PC-9 (cell line): ENCODE data around the gene SPINK6. TPM values are rescaled to one million over a fixed set of nuclear protein-coding genes. Genes with fewer than 3 reads are reported as not detected.

ENCODE experiments used
- BruUV-seq: library from RNA; stranded (reverse); fragments of 400-500 nt; replicated peaks from 2 replicates; lab custom pipeline; 2021; lab: Mats Ljungman, UMichigan
- CTCF ChIA-PET: fragments of 300-600 bp; sonication (Branson Sonifier 250); formaldehyde crosslinking; loops from one replicate; lab custom pipeline; 2022; ENCODE audit warnings: antibody characterized with exemption; lab: Charles Lee
- POLR2A ChIA-PET: fragments of 300-600 bp; sonication (Branson Sonifier 250); formaldehyde crosslinking; loops from one replicate; lab custom pipeline; 2022; ENCODE audit warnings: antibody characterized with exemption; ENCODE audit not compliant: unreplicated experiment; lab: Charles Lee
- DNase-seq, 2 experiments: peaks; one replicate each; pipeline versions ENCODE4 v3.0.0 to v3.0.0-alpha.2; 2015 to 2022; ENCODE audit warnings: mixed read lengths in 1 of 2
- H2AFZ ChIP-seq: fragments of 200-600 bp; sonication (generic); 2 replicates; pipeline ENCODE4 v1.8.1; 2017; ENCODE audit warnings: antibody characterized with exemption
- H3F3A ChIP-seq: fragments of 200-600 bp; sonication (generic); 2 replicates; pipeline ENCODE4 v1.8.1; 2017; ENCODE audit warnings: antibody characterized with exemption, mild to moderate bottlenecking, low read depth; ENCODE audit not compliant: insufficient read depth
- H3K27ac ChIP-seq: fragments of 200-600 bp; sonication (generic); 2 replicates; pipeline ENCODE4 v1.6.1; 2016; ENCODE audit warnings: mixed run types
- H3K27me3 ChIP-seq: fragments of 200-600 bp; sonication (generic); 2 replicates; pipeline ENCODE4 v1.6.1; 2016; ENCODE audit warnings: low read depth, mixed run types; ENCODE audit not compliant: insufficient read depth
- H3K36me3 ChIP-seq: fragments of 200-600 bp; sonication (generic); 2 replicates; pipeline ENCODE4 v1.6.1; 2016; ENCODE audit warnings: low read depth, mixed run types
- H3K4me1 ChIP-seq: fragments of 200-600 bp; sonication (generic); replicated peaks from 2 replicates; pipeline ENCODE4 v1.6.1; 2016; ENCODE audit warnings: mixed run types; ENCODE audit not compliant: insufficient read depth
- H3K4me2 ChIP-seq: fragments of 200-600 bp; sonication (generic); 2 replicates; pipeline ENCODE4 v1.6.1; 2017; ENCODE audit warnings: mixed run types
- H3K4me3 ChIP-seq: fragments of 200-600 bp; sonication (generic); 2 replicates; pipeline ENCODE4 v1.6.1; 2016; ENCODE audit warnings: mixed run types
- H3K79me2 ChIP-seq: fragments of 200-600 bp; sonication (generic); 2 replicates; pipeline ENCODE4 v1.6.1; 2017; ENCODE audit warnings: low read depth, mixed run types
- H3K9me2 ChIP-seq: fragments of 200-600 bp; sonication (generic); 2 replicates; pipeline ENCODE4 v1.8.1; 2017; ENCODE audit warnings: mild to moderate bottlenecking; ENCODE audit not compliant: insufficient read depth
- H3K9me3 ChIP-seq: fragments of 200-600 bp; sonication (generic); 2 replicates; pipeline ENCODE4 v1.8.1; 2016; ENCODE audit warnings: low read depth; ENCODE audit not compliant: insufficient read depth
- H4K20me1 ChIP-seq: fragments of 200-600 bp; sonication (generic); 2 replicates; pipeline ENCODE4 v1.8.1; 2017; ENCODE audit not compliant: insufficient read depth
- CTCF ChIP-seq: fragments of 200-600 bp; sonication (generic); conservative IDR thresholded peaks from 2 replicates; pipeline ENCODE4 v1.6.1; 2017; ENCODE audit warnings: mixed run types, antibody characterized with exemption, mild to moderate bottlenecking, moderate library complexity
- EZH2 ChIP-seq: fragments of 200-600 bp; sonication (generic); IDR thresholded peaks from 2 replicates; pipeline ENCODE4 v1.8.0; 2017; ENCODE audit warnings: antibody characterized with exemption, low read depth
- intact Hi-C: fragments of 100-400 bp; cut with micrococcal nuclease; formaldehyde crosslinking; loops from one replicate; pipeline ENCODE4 v1.10.0; 2022; ENCODE audit not compliant: unreplicated experiment
- total RNA-seq: library from RNA; stranded (reverse); gene quantifications from 2 replicates; pipeline ENCODE4 v1.2.3, GENCODE V29; 2021

The SPINK6 gene
- total RNA-seq, 1 experiment from 2014 or later = not detected

- Histone ChIP-seq H3F3A (no peaks in the 10 kb centered on the region), H3K79me2 (no peaks in the 10 kb centered on the region), H2AFZ (peak overlapping the region; percentile 80), H3K4me1 (no peaks in the 10 kb centered on the region), H3K4me3 (peak overlapping the region; percentile 53), H3K27me3 (no peaks in the 10 kb centered on the region), H3K36me3 (no peaks in the 10 kb centered on the region), H4K20me1 (no peaks in the 10 kb centered on the region), H3K4me2 (peak overlapping the region; percentile 64), H3K9me3 (no peaks in the 10 kb centered on the region), H3K9me2 (no peaks in the 10 kb centered on the region), H3K27ac (no peak overlapping the region)
- ChIA-PET POLR2A (no interaction called here), CTCF (no interaction called here)
- no peak for TF ChIP-seq CTCF
- no peak for TF ChIP-seq EZH2
- no TSS peak for BruUV-seq
- intact Hi-C loops = no loop called here
- no peak for DNase-seq
Observed at GRCh38 chr5:148230240-148230639, 27.4 kb downstream of the SPINK6 start.

- Histone ChIP-seq H3K27me3 (no peaks in the 10 kb centered on the region), H3K36me3 (no peaks in the 10 kb centered on the region), H3K9me3 (no peaks in the 10 kb centered on the region), H2AFZ (no peak overlapping the region), H3K4me1 (no peaks in the 10 kb centered on the region), H3K9me2 (no peaks in the 10 kb centered on the region; the same call in 1 of the 2 replicates), H4K20me1 (no peaks in the 10 kb centered on the region), H3K27ac (no peak overlapping the region), H3F3A (no peaks in the 10 kb centered on the region), H3K79me2 (no peaks in the 10 kb centered on the region), H3K4me2 (no peak overlapping the region), H3K4me3 (no peak overlapping the region)
- POLR2A ChIA-PET = no interaction called here
- no TSS peak for BruUV-seq
- intact Hi-C loops = no loop called here
- no peak for DNase-seq
- TF ChIP-seq CTCF (no peak), EZH2 (no peak)
- CTCF ChIA-PET = no interaction called here
Observed at GRCh38 chr5:148237785-148238417, 35.1 kb downstream of the SPINK6 start.

- no peaks in the 10 kb centered on the region for H4K20me1 ChIP-seq
Observed at GRCh38 chr5:148238418-148238794, 35.6 kb downstream of the SPINK6 start, which contains the start of gene MARCOL. Gene MARCOL (plus strand): TSS chr5:148238525. CDS start chr5:148238598, 73 bp downstream.

More at GRCh38 chr5:148238418-148238794, 35.6 kb downstream of the SPINK6 start, which contains the start of gene MARCOL:
- Histone ChIP-seq H3K4me1 (no peaks in the 10 kb centered on the region), H3K27me3 (no peaks in the 10 kb centered on the region), H3K4me3 (no peak within 1 kb of the TSS), H3K9me2 (no peaks in the 10 kb centered on the region; the same call in 1 of the 2 replicates), H3F3A (no peaks in the 10 kb centered on the region), H3K27ac (no peak within 1 kb of the TSS), H3K36me3 (no peaks in the 10 kb centered on the region), H3K79me2 (no peaks in the 10 kb centered on the region), H2AFZ (no peak within 1 kb of the TSS), H3K9me3 (no peaks in the 10 kb centered on the region), H3K4me2 (no peak within 1 kb of the TSS)
- POLR2A ChIA-PET = no interaction called here
- BruUV-seq = no TSS peak
- CTCF ChIA-PET = no interaction called here
- DNase-seq = no peak
- intact Hi-C loops = no loop called here
- TF ChIP-seq CTCF (no peak), EZH2 (no peak)
